Endothelial cell (in vitro differentiated cells): ENCODE measurements around the gene NLGN2. TPM values are rescaled to one million over a fixed set of nuclear protein-coding genes. Genes with fewer than 3 reads are reported as not detected.
A peak's percentile ranks its signal among the peaks of the same experiment; 100 is the strongest.

Experiments used
- DNase-seq: peaks from one replicate; pipeline ENCODE4 v3.0.0; 2021; ENCODE audit warnings: low spot score
- H3K27ac Mint-ChIP-seq: one replicate; pipeline ENCODE4 v1.8.0; 2021; ENCODE audit warnings: mixed read lengths, inconsistent platforms; ENCODE audit not compliant: unreplicated experiment
- H3K27me3 Mint-ChIP-seq: one replicate; pipeline ENCODE4 v1.8.0; 2021; ENCODE audit warnings: mild to moderate bottlenecking, moderate library complexity, mixed read lengths, inconsistent platforms; ENCODE audit not compliant: unreplicated experiment
- H3K36me3 Mint-ChIP-seq: one replicate; pipeline ENCODE4 v1.8.0; 2021; ENCODE audit warnings: mild to moderate bottlenecking, low read depth, mixed read lengths, inconsistent platforms; ENCODE audit not compliant: unreplicated experiment
- H3K4me1 Mint-ChIP-seq: one replicate; pipeline ENCODE4 v1.8.0; 2021; ENCODE audit warnings: mild to moderate bottlenecking, mixed read lengths, inconsistent platforms; ENCODE audit not compliant: unreplicated experiment
- H3K4me3 Mint-ChIP-seq: one replicate; pipeline ENCODE4 v1.8.0; 2021; ENCODE audit warnings: mild to moderate bottlenecking, mixed read lengths, inconsistent platforms; ENCODE audit not compliant: unreplicated experiment
- H3K9me3 Mint-ChIP-seq: one replicate; pipeline ENCODE4 v1.8.0; 2021; ENCODE audit warnings: mixed read lengths, inconsistent platforms; ENCODE audit not compliant: unreplicated experiment
- CTCF ChIP-seq: fragments of 200-600 bp; sonication (generic); IDR thresholded peaks from one replicate; pipeline ENCODE4 v1.5.0; 2021; ENCODE audit warnings: antibody characterized with exemption; ENCODE audit not compliant: unreplicated experiment
- total RNA-seq: library from RNA; stranded (reverse); fragmentation: NEBNext Ultra II Directional; extraction: Animal tissue kit (Norgen Biotek cat#: 25700); gene quantifications from one replicate; pipeline ENCODE4 v1.2.1, GENCODE V29; 2021; ENCODE audit not compliant: unreplicated experiment

The NLGN2 gene
- total RNA-seq, 1 donor from 2014 or later: 54.8 TPM

GRCh38 chr17:7418472-7419152 lies 11.0 kb downstream of the NLGN2 start:
- Mint-ChIP-seq H3K27ac (peak overlapping the region; percentile 42), H3K4me1 (peaks cover 8% of the 10 kb centered on the region), H3K4me3 (no peak overlapping the region), H3K27me3 (peaks cover 4% of the 10 kb centered on the region), H3K9me3 (no peaks in the 10 kb centered on the region), H3K36me3 (peaks cover 20% of the 10 kb centered on the region)
- DNase-seq: no peak
- TF ChIP-seq CTCF: no peak

- Mint-ChIP-seq H3K27ac (peak within 1 kb of the TSS; percentile 70), H3K36me3 (peaks cover 20% of the 10 kb centered on the region), H3K27me3 (peaks cover 7% of the 10 kb centered on the region), H3K4me3 (no peak within 1 kb of the TSS), H3K4me1 (peaks cover 8% of the 10 kb centered on the region), H3K9me3 (no peaks in the 10 kb centered on the region)
- no peak for TF ChIP-seq CTCF
- DNase-seq: no peak
These were observed 12.4 kb downstream of the NLGN2 start, which contains the start of gene SPEM1 for GRCh38 chr17:7419819-7420610. TSS of gene SPEM1 (plus strand) at chr17:7420324. CDS start at chr17:7420385, 61 bp downstream.

DNA sequence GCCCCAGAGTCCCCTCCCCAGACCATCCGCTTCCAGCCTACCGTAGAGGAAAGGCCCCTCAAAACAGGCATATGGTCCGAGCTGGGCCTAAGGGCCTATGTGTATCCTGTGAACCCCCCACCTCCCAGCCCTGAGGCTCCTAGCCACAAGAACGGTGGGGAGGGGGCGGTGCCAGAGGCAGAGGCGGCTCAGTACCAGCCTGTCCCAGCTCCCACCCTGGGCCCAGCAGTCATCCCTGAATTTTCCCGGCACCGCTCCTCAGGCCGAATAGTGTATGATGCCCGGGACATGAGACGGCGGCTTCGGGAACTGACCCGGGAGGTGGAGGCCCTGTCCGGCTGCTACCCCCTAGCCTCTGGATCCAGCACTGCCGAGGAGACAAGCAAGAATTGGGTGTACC lies 13.5 kb downstream of the NLGN2 start:
- DNase-seq: no peak

GRCh38 chr17:7423679-7424078 lies 16.0 kb downstream of the NLGN2 start:
- no peak for DNase-seq
- TF ChIP-seq CTCF: no peak
- Mint-ChIP-seq H3K36me3 (no peaks in the 10 kb centered on the region), H3K27ac (no peak overlapping the region), H3K4me1 (peaks cover 8% of the 10 kb centered on the region), H3K27me3 (peaks cover 9% of the 10 kb centered on the region), H3K4me3 (peak overlapping the region; percentile 28), H3K9me3 (no peaks in the 10 kb centered on the region)

More for the DNA sequence above, 13.5 kb downstream of the NLGN2 start:
- Mint-ChIP-seq H3K27ac (no peak overlapping the region), H3K27me3 (peaks cover 9% of the 10 kb centered on the region), H3K9me3 (no peaks in the 10 kb centered on the region), H3K4me3 (no peak overlapping the region), H3K4me1 (peaks cover 8% of the 10 kb centered on the region), H3K36me3 (peaks cover 10% of the 10 kb centered on the region)
- no peak for TF ChIP-seq CTCF

- Mint-ChIP-seq H3K27ac (no peak within 1 kb of the TSS), H3K4me3 (no peak within 1 kb of the TSS)
These were observed 17.7 kb downstream of the NLGN2 start, which contains the start of gene SPEM2 for GRCh38 chr17:7425316-7425715. TSS of gene SPEM2 (plus strand) at chr17:7425616. CDS start at chr17:7425689, 73 bp downstream.

More at GRCh38 chr17:7425316-7425715, 17.7 kb downstream of the NLGN2 start, which contains the start of gene SPEM2:
- DNase-seq: no peak
- no peaks in the 10 kb centered on the region for H3K9me3 Mint-ChIP-seq
- no peak for TF ChIP-seq CTCF
- no peaks in the 10 kb centered on the region for H3K36me3 Mint-ChIP-seq
- H3K4me1 Mint-ChIP-seq: no peaks in the 10 kb centered on the region
- H3K27me3 Mint-ChIP-seq: peaks cover 9% of the 10 kb centered on the region
